Right lobe of liver (tissue), 6 donors: ENCODE data around the gene IFNA21. TPM values are rescaled to one million over a fixed set of nuclear protein-coding genes. Genes with fewer than 3 reads are reported as not detected.
A peak's percentile ranks its signal among the peaks of the same experiment; 100 is the strongest.
"Not testable (repeated sequence)": the region's sequence is repeated elsewhere in the genome, so short reads cannot be mapped to it uniquely, and the experiment has no call there.

Source experiments
- ATAC-seq, 4 donors: fragments of 200-7000 bp; cut with Tn5 transposase; one replicate each; pipeline ENCODE4 v1.9.1; 2020; ENCODE audit warnings: mild to moderate bottlenecking in 4 of 4, moderate library complexity in 4 of 4
- DNase-seq, 3 donors: peaks; one replicate each; pipeline ENCODE4 v3.0.0-alpha.2; 2020
- H3K27ac ChIP-seq, 3 donors: fragments of 200-600 bp; one replicate each; pipeline ENCODE4 v1.8.0; 2022
- H3K27me3 ChIP-seq, 2 donors: fragments of 200-600 bp; one replicate each; pipeline ENCODE4 v1.8.0; 2022
- H3K36me3 ChIP-seq, 4 donors: fragments of 200-600 bp; sonication (generic) in 1 of 4; one replicate each; pipeline versions ENCODE4 v1.5.1 to v1.8.0; 2017 to 2022; ENCODE audit warnings: control low read depth in 1 of 4
- H3K4me1 ChIP-seq, 4 donors: fragments of 200-600 bp; sonication (generic) in 1 of 4; one replicate each; pipeline versions ENCODE4 v1.5.1 to v1.8.0; 2017 to 2022; ENCODE audit warnings: control low read depth in 1 of 4
- H3K4me3 ChIP-seq, 3 donors: fragments of 200-600 bp; one replicate each; pipeline ENCODE4 v1.8.0; 2022
- H3K9me3 ChIP-seq, 4 donors: fragments of 200-600 bp; sonication (generic) in 1 of 4; one replicate each; pipeline versions ENCODE4 v1.5.1 to v1.8.0; 2017 to 2022; ENCODE audit warnings: control low read depth in 1 of 4
- POLR2A ChIP-seq: fragments of 450-650 bp; IDR thresholded peaks from one replicate; pipeline ENCODE4 v1.6.1; 2017; ENCODE audit warnings: antibody characterized with exemption, mild to moderate bottlenecking
- WGBS: methylation state at CpG from one replicate; pipeline ENCODE4 v1.1.6; 2018; ENCODE audit warnings: low coverage, low lambda C conversion rate; ENCODE audit not compliant: insufficient coverage; ENCODE audit errors: missing lambda C conversion rate; 5-methylcytosine and 5-hydroxymethylcytosine counted together
- intact Hi-C, 2 donors: fragments of 100-400 bp; cut with DNase I; formaldehyde crosslinking; loops; one replicate each; pipeline versions ENCODE4 v1.11.2 to v1.14.1; 2022
- long read RNA-seq: library from polyadenylated mRNA; unstranded; transcript quantifications from one replicate; pipeline ENCODE4 v2.0.0, GENCODE V29; 2019
- total RNA-seq, 6 experiments: library from RNA; depleted of rRNA in 2 of 6; stranded (reverse); fragments of >200 nt in 2 of 6; fragmentation: NEBNext Ultra II Directional in 3 of 6; extraction: Animal tissue kit (Norgen Biotek cat#: 25700) in 3 of 6; gene quantifications; one replicate each; pipeline versions ENCODE4 v1.1.0 to v1.2.4, GENCODE V29; 2016 to 2023
- TF ChIP-seq, protein P1 (sequence below), 4 donors: fragments of 200-600 bp in 3 of 4; fragments of 450-650 bp in 1 of 4; IDR thresholded peaks; one replicate each; pipeline versions ENCODE4 v1.5.1 to v1.8.0; 2016 to 2022; ENCODE audit warnings: antibody characterized with exemption in 4 of 4, mild to moderate bottlenecking in 2 of 4
- donor health status: DM: no; HTN: yes; CAD: no.
- donor health status: DM: no; HTN: no; CAD: no.
- donor health status: DM: no; HTN: no; CAD: no.
- donor health status: DM: no; HTN: yes; CAD: no.
- donor health status: DM: no; HTN: yes; CAD: no.

Gene IFNA21
- not detected for total RNA-seq
- long read RNA-seq = 0 reads

DNA sequence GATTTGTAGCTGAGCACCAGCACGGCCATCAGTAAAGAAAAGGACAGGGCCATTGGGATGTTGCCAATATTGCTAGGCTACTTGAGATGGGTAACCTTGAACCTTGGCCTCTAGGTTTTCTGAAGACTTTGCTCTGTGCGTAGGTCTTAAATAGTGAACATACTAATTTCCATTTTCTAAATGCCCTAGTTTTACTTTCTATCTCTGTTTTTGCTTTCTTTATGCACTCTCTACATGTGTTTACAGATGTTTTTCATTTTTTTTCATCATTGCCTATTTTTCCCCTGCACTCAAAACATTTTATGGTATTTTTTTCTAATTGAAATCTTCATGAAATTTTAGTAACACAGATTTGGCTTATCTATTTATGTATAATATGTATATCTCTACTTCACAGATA lies at the start of gene IFNA21:
Gene IFNA21, minus strand, starts transcription at position 101 of the 400 bp plus-strand sequence. Its CDS starts 48 bp downstream, at position 53.
- H3K4me1 ChIP-seq, ATAC-seq, intact Hi-C loops, H3K27ac ChIP-seq, DNase-seq, H3K9me3 ChIP-seq, H3K27me3 ChIP-seq, H3K36me3 ChIP-seq, H3K4me3 ChIP-seq: not testable (repeated sequence)
- WGBS = 60% methylated on average over 1 of the region's 2 CpGs

DNA sequence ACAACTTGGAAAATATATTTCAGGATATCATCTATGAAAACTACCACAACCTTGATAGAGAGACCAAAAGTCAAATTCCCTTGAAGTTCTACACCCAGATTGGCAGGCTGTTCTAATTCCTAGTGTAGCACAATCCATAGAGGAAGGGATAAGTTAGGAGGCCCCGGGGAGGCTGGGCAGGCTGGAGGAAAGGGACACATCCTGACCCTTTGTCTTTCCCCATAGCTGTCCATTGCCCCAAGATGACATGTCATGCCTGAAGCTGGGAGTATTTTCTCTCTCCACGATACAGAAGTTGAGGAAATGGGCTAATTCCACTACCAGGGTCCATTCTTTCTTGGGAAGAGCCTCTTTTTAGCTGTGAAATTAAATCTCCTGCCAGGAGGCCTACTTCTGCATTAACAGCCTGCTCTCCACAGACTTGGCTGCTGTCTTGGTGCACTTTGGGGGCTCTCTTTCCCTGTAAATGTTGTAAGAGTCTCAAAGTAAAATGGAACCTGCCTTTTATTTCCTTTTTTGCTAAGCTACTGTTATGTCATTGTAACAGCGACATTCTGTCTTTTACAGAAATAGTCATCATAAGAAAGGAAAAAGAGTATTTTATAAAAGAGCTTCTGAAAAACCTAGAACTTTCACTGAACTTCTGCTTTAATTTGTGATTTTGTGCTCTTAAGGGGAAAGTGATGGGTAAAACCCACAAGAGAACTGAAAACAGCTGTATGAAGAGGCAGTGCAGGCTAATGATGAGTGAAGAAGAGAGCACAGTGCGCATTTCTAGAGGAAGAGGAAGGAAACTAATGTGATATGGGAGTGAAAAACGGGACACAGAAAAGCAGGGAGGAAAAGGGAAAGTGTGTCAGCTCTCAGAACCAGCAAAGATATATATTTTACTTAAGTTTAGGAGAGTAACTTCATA lies 47.2 kb upstream of the IFNA21 start:
- H3K4me3 ChIP-seq, H3K27me3 ChIP-seq, H3K4me1 ChIP-seq, H3K27ac ChIP-seq, H3K36me3 ChIP-seq, DNase-seq, H3K9me3 ChIP-seq, intact Hi-C loops: not testable (repeated sequence)
- peak in 2 of 4 donors; percentile 23 to 42 for ATAC-seq
- WGBS = 10% methylated on average over 4 of the region's 5 CpGs
- TF ChIP-seq, protein P1, sequence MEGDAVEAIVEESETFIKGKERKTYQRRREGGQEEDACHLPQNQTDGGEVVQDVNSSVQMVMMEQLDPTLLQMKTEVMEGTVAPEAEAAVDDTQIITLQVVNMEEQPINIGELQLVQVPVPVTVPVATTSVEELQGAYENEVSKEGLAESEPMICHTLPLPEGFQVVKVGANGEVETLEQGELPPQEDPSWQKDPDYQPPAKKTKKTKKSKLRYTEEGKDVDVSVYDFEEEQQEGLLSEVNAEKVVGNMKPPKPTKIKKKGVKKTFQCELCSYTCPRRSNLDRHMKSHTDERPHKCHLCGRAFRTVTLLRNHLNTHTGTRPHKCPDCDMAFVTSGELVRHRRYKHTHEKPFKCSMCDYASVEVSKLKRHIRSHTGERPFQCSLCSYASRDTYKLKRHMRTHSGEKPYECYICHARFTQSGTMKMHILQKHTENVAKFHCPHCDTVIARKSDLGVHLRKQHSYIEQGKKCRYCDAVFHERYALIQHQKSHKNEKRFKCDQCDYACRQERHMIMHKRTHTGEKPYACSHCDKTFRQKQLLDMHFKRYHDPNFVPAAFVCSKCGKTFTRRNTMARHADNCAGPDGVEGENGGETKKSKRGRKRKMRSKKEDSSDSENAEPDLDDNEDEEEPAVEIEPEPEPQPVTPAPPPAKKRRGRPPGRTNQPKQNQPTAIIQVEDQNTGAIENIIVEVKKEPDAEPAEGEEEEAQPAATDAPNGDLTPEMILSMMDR (IDR thresholded peaks at IDR 0.05) = peak in 3 of 4 donors; percentile 20 to 25 (median 22)

DNA sequence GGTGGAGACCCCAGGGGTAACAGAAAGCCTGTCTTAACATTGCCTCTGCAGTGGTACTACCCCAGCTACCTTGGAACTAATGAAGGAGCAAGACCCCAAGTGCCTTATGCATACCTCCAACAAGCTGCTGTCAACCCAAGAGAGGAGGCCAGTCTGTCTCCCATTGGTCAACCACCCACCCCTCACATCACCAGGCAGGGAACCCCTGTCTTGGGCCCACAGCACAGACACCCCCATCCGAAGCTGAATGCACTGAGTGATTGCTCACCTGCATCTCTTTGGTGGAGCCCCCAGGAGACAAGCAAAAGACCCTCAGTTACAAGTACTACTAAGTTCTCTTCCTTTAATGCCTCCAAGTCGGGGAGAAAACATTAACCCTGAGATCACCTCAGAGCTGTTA lies 45.7 kb upstream of the IFNA21 start:
- intact Hi-C loops, H3K36me3 ChIP-seq, H3K4me1 ChIP-seq, DNase-seq, H3K27ac ChIP-seq, H3K9me3 ChIP-seq, H3K4me3 ChIP-seq, H3K27me3 ChIP-seq: not testable (repeated sequence)
- ATAC-seq = peak in 1 of 4 donors; percentile 28
- 11% methylated on average over 1 of the region's 2 CpGs for WGBS

DNA sequence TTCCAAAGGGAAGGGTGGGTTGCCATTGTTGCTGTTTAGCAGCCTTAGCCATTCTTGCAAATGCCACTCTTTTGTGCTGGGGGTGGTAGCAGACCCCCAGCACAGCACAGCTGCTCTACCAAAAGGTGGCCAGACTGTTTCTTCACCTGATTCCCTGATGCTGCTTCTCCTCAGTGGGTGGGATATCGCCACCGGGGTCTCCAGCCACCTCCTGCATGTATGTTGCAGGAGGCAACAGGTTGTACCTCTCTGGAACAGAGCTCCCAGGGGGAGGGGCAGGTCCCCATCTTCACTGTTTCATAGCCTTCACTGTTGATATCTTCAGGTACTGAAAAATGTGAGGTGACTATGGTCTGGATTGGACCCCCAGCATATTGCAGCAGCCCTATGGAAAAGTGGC lies 44.3 kb upstream of the IFNA21 start:
- DNase-seq, ATAC-seq, H3K27me3 ChIP-seq, H3K4me3 ChIP-seq, H3K4me1 ChIP-seq, H3K9me3 ChIP-seq, H3K36me3 ChIP-seq, H3K27ac ChIP-seq, intact Hi-C loops: not testable (repeated sequence)
- no CpG with 5 or more reads among the region's 2 CpGs for WGBS

DNA sequence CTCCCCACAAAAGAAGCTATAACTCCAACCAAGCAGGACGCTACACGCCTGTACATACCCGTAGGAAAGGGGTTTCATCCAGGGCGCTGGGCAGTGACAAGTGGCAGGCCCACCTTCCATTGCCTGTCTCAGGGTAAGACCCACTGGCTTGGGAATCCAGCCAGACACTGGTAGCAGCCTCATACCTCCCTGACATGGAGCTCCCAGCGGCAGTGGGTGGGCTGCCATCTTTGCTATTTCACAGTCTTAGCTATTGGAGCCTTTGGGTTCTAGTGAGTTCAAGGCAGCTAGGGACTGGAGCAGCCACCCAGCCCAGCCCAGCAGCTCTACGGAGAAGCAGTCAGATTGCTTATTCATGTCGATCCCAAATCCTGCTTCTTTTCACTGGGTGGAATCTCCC lies 43.9 kb upstream of the IFNA21 start:
- no peak overlapping the region for H3K4me3 ChIP-seq
- DNase-seq (no peak), ATAC-seq (no peak)
- intact Hi-C loops = no loop called here
- no peaks in the 10 kb centered on the region for H3K27me3 ChIP-seq
- no peak overlapping the region for H3K27ac ChIP-seq
- WGBS = no CpG with 5 or more reads among the region's 7 CpGs
- TF ChIP-seq POLR2A = no peak
- H3K9me3 ChIP-seq = no peaks in the 10 kb centered on the region
- H3K4me1 ChIP-seq = no peaks in the 10 kb centered on the region
- H3K36me3 ChIP-seq = no peaks in the 10 kb centered on the region

DNA sequence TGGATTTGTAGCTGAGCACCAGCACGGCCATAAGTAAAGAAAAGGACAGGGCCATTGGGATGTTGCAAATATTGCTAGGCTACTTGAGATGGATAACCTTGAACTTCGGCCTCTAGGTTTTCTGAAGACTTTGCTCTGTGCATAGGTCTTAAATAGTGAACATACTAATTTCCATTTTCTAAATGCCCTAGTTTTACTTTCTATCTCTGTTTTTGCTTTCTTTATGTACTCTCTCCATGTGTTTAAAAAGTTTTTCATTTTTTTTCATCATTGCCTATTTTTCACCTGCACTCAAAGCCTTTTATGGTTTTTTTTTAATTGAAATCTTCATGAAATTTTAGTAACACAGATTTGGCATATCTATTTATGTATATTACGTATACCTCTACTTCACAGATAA lies 40.6 kb upstream of the IFNA21 start, which contains the start of gene IFNA10:
Gene IFNA10, minus strand, starts transcription at position 101 of the 400 bp plus-strand sequence. Its CDS starts 46 bp downstream, at position 55.
- ATAC-seq, H3K27ac ChIP-seq, H3K27me3 ChIP-seq, H3K4me1 ChIP-seq, H3K36me3 ChIP-seq, intact Hi-C loops, H3K9me3 ChIP-seq, DNase-seq, H3K4me3 ChIP-seq: not testable (repeated sequence)
- 47% methylated on average over 2 of the region's 3 CpGs for WGBS

DNA sequence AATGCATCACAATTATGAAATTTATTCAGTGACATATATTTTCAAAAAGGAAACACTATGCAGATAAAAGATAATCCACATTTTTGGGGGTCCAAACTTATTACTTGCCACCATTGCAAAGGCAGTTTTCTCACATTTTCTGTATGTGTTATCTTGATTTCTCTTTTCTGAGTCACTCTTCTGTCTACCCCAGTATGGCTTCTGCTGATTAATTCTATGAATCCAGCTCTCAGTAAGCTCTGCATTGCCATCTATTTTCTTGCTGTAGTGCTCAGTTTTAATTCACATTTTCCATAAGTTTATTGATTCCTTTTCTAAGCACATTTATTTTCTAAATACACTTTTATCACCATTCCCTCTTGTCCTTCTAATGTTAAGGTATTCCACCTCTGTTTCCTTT lies 38.7 kb upstream of the IFNA21 start:
- TF ChIP-seq, protein P1 (IDR thresholded peaks at IDR 0.05) = no peak
- no peak for TF ChIP-seq POLR2A
- H3K27me3 ChIP-seq = no peaks in the 10 kb centered on the region
- no peak overlapping the region for H3K4me3 ChIP-seq
- H3K4me1 ChIP-seq = no peaks in the 10 kb centered on the region
- intact Hi-C loops = no loop called here
- no peak for DNase-seq
- no peak for ATAC-seq
- H3K27ac ChIP-seq = no peak overlapping the region
- H3K9me3 ChIP-seq = no peaks in the 10 kb centered on the region
- no peaks in the 10 kb centered on the region for H3K36me3 ChIP-seq

DNA sequence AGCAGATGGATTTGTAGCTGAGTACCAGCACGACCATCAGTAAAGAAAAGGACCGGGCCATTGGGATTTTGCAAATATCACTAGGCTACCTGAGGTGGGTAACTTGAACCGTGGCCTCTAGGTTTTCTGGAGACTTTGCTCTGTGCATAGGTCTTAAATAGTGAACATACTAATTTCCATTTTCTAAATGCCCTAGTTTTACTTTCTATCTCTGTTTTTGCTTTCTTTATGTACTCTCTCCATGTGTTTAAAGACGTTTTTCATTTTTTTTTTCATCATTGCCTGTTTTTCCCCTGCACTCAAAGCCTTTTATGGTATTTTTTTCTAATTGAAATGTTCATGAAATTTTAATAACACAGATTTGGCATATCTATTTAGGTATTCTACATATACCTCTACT lies 35.6 kb upstream of the IFNA21 start, which contains the start of gene IFNA7:
Gene IFNA7, minus strand, starts transcription at position 101 of the 400 bp plus-strand sequence. Its CDS starts 40 bp downstream, at position 61.
- WGBS = 41% methylated on average over 4 of the region's 4 CpGs

More for the DNA sequence above, 35.6 kb upstream of the IFNA21 start, which contains the start of gene IFNA7:
- H3K4me3 ChIP-seq, H3K27me3 ChIP-seq, H3K27ac ChIP-seq, H3K9me3 ChIP-seq, intact Hi-C loops, DNase-seq, H3K4me1 ChIP-seq, ATAC-seq, H3K36me3 ChIP-seq: not testable (repeated sequence)
